ENCODE measurements around the gene SLC36A2. TPM values are rescaled to one million over a fixed set of nuclear protein-coding genes. Genes with fewer than 3 reads are reported as not detected.

The SLC36A2 gene
- total and polyA plus RNA-seq, 2 donors (not counting 1 experiment from before 2014, with no cell fraction given), result not detected

DNA sequence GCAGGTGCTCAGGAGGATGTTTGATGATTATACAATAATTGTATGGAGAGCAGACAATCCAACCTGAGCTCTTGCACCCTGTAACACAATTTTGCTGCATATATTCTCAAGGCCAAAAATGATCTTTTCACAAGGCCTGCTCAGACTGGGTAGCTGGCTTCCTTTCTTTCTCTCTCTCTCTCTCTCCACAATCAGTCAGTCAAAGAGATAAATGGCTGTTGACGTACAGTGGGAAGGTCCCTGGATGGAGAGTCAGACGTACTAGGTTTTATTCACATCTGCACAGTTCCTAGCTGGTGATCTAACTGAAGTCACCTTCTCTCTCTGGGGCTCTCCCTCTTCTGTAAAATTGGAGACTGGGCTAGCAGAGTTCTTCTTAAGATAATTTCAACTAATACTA is 19.8 kb downstream of the SLC36A2 start:
- Histone ChIP-seq H3K27me3 (replicated peaks in 1 of 4; ENCODE audit: control extremely low read depth in 1 of 4, control insufficient read depth in 3 of 4, insufficient read depth in 4 of 4, low read length in 3 of 4) (peaks cover 0 to 6% (median 0%) of the 10 kb centered on the region in 4 experiments), H3K36me3 (replicated peaks in 1 of 2; ENCODE audit: control extremely low read depth in 1 of 2, control insufficient read depth in 1 of 2, extremely low read depth in 1 of 2, insufficient read depth in 2 of 2, low read length in 1 of 2) (no peaks in the 10 kb centered on the region), H3K9me3 (ENCODE audit: control extremely low read depth in 1 of 3, control insufficient read depth in 2 of 3, insufficient read depth in 1 of 3, low read length in 2 of 3) (no peaks in the 10 kb centered on the region), H4K20me1 (ENCODE audit: control insufficient read depth, insufficient read depth, low read length, poor library complexity, severe bottlenecking) (no peaks in the 10 kb centered on the region), H3K79me2 (ENCODE audit: control insufficient read depth, insufficient read depth, low read length) (no peaks in the 10 kb centered on the region), H3K27ac (ENCODE audit: low read length in 2 of 2) (no peak overlapping the region), H3K4me2 (replicated peaks; ENCODE audit: low read depth, low read length, poor library complexity, severe bottlenecking) (no peak overlapping the region), H2AFZ (ENCODE audit: insufficient read depth, low read depth, low read length, poor library complexity, severe bottlenecking) (no peak overlapping the region), H3K4me3 (ENCODE audit: control extremely low read depth in 1 of 5, extremely low read depth in 1 of 5, insufficient read depth in 1 of 5, low read depth in 2 of 5, low read length in 4 of 5) (no peak overlapping the region), H3K9ac (ENCODE audit: low read length) (no peak overlapping the region), H3K4me1 (ENCODE audit: control insufficient read depth in 2 of 2, insufficient read depth in 2 of 2, low read length in 2 of 2) (no peaks in the 10 kb centered on the region)
- Mint-ChIP-seq H3K9me3 (ENCODE audit: insufficient read depth) (no peaks in the 10 kb centered on the region), H3K4me1 (no peaks in the 10 kb centered on the region), H3K27ac (no peak overlapping the region), H3K27me3 (peaks cover 13% of the 10 kb centered on the region), H3K4me3 (no peak overlapping the region)
- DNase-seq, result no peak
- ChIA-PET POLR2A (no interaction called here), CTCF (no interaction called here)
- ATAC-seq (ENCODE audit: low read depth), result no peak
- WGBS (ENCODE audit: insufficient coverage), result no CpG with 5 or more reads among the region's 2 CpGs
- intact Hi-C loops (cut with micrococcal nuclease), result no loop called here
- no peak for TF ChIP-seq CTCF (IDR thresholded peaks at IDR 0.05)
- TF ChIP-seq EZH2 (IDR thresholded peaks at IDR 0.05; ENCODE audit: borderline replicate concordance, insufficient read depth, low read depth, low read length, poor library complexity, severe bottlenecking), result no peak

DNA sequence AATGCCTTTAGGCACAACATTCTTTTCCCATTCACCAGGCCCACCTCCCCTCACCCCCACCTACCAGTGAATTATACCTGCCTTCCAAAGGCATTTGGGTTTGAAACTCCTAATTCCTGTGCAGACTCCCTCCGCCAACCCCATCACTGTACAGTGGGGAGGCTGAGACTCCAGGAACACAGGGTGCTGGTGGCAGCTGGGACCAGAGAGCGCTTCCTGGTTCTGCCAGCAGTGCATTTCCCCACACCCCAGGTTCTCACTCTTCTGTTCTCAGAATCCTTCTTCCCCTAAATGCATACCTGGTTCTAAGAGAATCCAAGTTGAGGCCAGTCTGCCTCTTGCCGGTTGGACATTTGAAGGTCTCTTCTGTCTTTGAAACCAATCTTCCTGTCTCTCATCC is 21.1 kb downstream of the SLC36A2 start:
- H2AFZ ChIP-seq (ENCODE audit: insufficient read depth, low read depth, low read length, poor library complexity, severe bottlenecking), result no peak overlapping the region
- no peaks in the 10 kb centered on the region for H4K20me1 ChIP-seq (ENCODE audit: control insufficient read depth, insufficient read depth, low read length, poor library complexity, severe bottlenecking)
- H3K4me2 ChIP-seq (replicated peaks; ENCODE audit: low read depth, low read length, poor library complexity, severe bottlenecking), result no peak overlapping the region
- Mint-ChIP-seq H3K27me3 (peaks cover 13% of the 10 kb centered on the region), H3K9me3 (ENCODE audit: insufficient read depth) (no peaks in the 10 kb centered on the region), H3K4me1 (no peaks in the 10 kb centered on the region), H3K27ac (no peak overlapping the region), H3K4me3 (no peak overlapping the region)
- ATAC-seq (ENCODE audit: low read depth) (no peak), DNase-seq (no peak)
- H3K4me3 ChIP-seq (ENCODE audit: control extremely low read depth in 1 of 5, extremely low read depth in 1 of 5, insufficient read depth in 1 of 5, low read depth in 2 of 5, low read length in 4 of 5), result no peak overlapping the region
- H3K4me1 ChIP-seq (ENCODE audit: control insufficient read depth in 2 of 2, insufficient read depth in 2 of 2, low read length in 2 of 2), result no peaks in the 10 kb centered on the region
- H3K27me3 ChIP-seq (replicated peaks in 1 of 4; ENCODE audit: control extremely low read depth in 1 of 4, control insufficient read depth in 3 of 4, insufficient read depth in 4 of 4, low read length in 3 of 4), result peaks cover 0 to 9% (median 1%) of the 10 kb centered on the region in 4 experiments
- no peaks in the 10 kb centered on the region for H3K9me3 ChIP-seq (ENCODE audit: control extremely low read depth in 1 of 3, control insufficient read depth in 2 of 3, insufficient read depth in 1 of 3, low read length in 2 of 3)
- WGBS (ENCODE audit: insufficient coverage), result 100% methylated on average over 3 of the region's 3 CpGs
- H3K27ac ChIP-seq (ENCODE audit: low read length in 2 of 2), result no peak overlapping the region
- ChIA-PET CTCF (no interaction called here), POLR2A (no interaction called here)
- intact Hi-C loops (cut with micrococcal nuclease), result no loop called here
- TF ChIP-seq CTCF (IDR thresholded peaks at IDR 0.05) (no peak), EZH2 (IDR thresholded peaks at IDR 0.05; ENCODE audit: borderline replicate concordance, insufficient read depth, low read depth, low read length, poor library complexity, severe bottlenecking) (no peak)
- no peaks in the 10 kb centered on the region for H3K79me2 ChIP-seq (ENCODE audit: control insufficient read depth, insufficient read depth, low read length)
- no peaks in the 10 kb centered on the region for H3K36me3 ChIP-seq (replicated peaks in 1 of 2; ENCODE audit: control extremely low read depth in 1 of 2, control insufficient read depth in 1 of 2, extremely low read depth in 1 of 2, insufficient read depth in 2 of 2, low read length in 1 of 2)
- no peak overlapping the region for H3K9ac ChIP-seq (ENCODE audit: low read length)

Data from B cell (primary cell).